ENCODE measurements around the gene FGF12. TPM values are rescaled to one million over a fixed set of nuclear protein-coding genes. Genes with fewer than 3 reads are reported as not detected.
"Not testable (repeated sequence)": the region's sequence is repeated elsewhere in the genome, so short reads cannot be mapped to it uniquely, and the experiment has no call there.

FGF12 gene
- 10 to 100 TPM in 1 of 12 donors, 1 to 10 TPM in 10, not detected in 1; 1.8 to 15.5 (median 2.8) TPM for polyA plus RNA-seq (ENCODE audit: insufficient read length in 12 of 12)
- long read RNA-seq, donor 1: 0 reads
- long read RNA-seq, donor 2, partial matches to known transcripts: 0 of 1 reads
- long read RNA-seq, donor 2, other reads (novel, unspliced or antisense): 0 of 1 reads
- long read RNA-seq, donor 3: 0 reads
- long read RNA-seq, donor 4: 0 reads
- long read RNA-seq, donor 5: 0 reads
- long read RNA-seq, donor 6, partial matches to known transcripts: 0 of 2 reads
- long read RNA-seq, donor 6, other reads (novel, unspliced or antisense): 0 of 2 reads
- long read RNA-seq, donor 7: 0 reads
- long read RNA-seq, donor 8: 0 reads
- long read RNA-seq, donor 9: 0 reads
- long read RNA-seq, donor 10: 0 reads
- long read RNA-seq, donor 11, partial matches to known transcripts: 0 of 2 reads
- long read RNA-seq, donor 11, other reads (novel, unspliced or antisense): 0 of 2 reads

DNA sequence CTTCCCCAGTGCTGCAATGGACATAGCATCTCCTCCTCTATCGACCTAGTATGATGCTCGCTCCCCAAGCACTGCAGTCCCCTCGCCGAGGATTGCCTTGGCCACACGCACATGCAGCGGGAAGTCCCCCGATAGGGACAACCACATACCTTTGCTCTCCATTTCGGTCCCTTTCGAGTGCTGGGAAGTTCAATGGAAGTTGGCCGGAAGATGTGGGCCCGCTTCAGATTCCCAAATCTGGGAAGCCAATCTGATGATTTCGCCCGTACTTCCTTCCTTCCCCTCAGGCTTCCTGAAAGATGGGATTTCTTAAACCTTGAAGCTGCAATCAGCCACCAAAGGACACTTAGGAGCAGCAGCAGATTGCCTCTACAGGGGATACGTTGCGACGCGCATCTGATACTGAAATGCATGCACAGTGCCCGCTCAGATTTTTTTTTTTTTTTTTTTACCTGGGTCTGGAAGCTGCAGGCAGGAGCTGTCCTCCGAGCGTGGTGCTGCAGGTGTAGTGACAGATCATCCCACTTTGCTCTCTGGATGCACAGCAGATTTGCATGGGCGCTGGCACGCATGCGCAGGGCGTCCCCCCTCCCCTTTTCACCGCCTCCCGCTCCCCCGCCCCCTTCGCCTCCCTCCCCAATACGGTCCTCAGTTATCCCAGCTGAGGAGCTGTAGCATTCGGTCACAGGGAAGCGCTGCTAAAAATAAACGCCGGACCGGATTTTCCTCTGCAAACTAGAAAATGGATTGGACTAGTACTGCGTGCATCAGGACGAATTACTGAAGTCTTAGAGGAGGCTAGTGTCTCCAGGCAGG is at the start of gene FGF12:
Gene FGF12 (minus strand): TSS at position 510 of the 816 bp plus-strand sequence.
- DNase-seq: peak; percentile 73

DNA sequence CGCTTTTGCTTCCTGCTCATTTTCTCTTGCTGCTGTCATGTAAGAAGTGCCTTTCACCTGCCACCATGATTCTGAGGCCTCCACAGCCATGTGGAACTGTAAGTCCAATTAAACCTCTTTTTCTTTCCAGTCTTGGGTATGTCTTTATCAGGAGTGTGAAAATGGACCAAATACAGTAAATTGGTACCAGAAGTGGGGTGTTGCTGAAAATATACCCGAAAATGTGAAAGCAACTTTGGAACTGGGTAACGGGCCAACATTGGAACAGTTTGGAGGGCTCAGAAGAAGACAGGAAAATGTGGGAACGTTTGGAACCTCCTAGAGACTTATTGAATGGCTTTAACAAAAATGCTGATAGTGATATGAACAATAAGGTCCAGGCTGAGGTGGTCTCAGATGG is 47.0 kb upstream of the FGF12 start:
- DNase-seq: not testable (repeated sequence)

DNA sequence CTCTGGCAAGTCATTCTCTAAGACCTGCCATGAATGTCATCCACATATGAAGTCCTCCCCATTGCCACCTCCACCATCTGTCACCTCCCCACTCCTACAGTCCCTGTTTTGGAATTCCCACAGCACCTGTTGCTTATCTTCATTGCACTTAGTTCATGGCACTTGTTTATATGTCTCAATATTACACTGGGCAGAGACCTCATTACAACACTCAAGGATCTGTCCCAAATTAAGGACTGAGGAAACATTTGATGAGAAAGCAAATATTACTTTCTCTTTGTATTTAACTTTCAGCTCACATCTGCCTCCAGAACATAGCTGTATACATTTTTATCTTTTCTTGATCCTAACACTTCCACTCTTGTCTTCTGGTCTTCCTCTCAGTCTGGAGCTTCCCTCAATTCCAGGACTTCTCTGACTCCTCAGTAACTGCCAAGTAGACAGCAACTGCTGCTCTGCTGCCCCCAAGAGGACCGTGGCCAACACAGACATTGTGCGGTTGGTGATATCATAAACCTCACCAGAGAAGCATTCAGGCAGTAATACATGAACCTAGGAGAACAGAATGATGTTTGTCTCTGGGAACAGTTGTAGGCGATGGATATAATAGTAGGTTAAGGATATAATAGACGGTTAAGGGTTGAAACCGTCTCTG is 45.0 kb upstream of the FGF12 start:
- no peak for DNase-seq

DNA sequence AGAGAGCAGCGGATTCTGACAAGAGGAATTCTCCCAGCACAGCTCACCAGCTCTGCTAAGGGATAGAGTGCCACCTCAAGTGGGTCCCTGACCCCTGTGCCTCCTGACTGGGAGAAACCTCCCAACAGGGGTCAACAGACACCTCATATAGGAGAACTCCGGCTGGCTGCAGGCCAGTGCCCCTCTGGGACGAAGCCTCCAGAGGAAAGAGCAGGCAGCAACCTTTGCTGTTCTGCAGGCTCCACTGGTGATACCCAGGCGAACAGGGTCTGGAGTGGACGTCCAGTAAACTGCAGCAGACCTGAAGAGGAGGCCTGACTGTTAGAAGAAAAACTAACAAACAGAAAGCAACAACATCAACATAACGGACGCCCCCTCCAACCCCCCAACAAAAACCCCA is 31.3 kb upstream of the FGF12 start:
- DNase-seq: no peak

DNA sequence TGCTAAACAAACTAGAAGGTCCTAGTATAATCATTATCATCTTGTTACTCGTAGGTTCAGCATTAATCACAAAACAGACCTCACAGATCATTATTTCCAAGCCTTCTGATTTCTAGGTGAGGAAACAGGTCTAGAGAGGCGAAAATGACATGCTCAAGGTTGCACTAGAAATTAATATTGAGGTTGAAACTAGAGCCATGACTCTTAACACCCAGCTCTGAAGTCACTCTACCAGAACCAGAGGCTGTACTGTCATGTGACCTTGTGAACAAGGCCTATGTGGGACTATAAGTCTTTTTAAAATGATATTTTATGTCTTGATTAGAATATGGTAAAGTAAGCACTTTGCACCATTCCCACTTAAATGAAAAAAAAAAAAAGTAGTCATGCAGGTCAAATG is 23.8 kb upstream of the FGF12 start:
- no peak for DNase-seq

DNA sequence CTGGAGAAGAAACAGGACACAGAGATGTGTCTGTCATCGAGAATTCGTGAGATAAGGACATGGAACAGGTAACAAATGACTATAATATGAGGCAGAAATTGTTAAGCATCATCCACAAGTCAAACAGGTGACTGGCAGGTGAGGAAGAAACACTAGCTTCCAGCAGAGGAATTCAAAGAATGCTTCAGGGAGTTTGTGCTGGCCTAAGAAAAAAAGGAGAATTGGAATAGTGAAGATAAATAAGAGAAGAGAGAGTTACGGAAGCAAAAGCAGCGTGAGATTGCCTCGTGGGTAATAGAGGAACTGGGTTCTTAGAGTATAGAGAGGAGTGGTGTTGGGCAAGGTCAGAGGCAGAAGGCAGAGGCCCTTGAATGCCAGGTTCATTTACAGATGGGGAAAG is 22.9 kb upstream of the FGF12 start:
- no peak for DNase-seq

DNA sequence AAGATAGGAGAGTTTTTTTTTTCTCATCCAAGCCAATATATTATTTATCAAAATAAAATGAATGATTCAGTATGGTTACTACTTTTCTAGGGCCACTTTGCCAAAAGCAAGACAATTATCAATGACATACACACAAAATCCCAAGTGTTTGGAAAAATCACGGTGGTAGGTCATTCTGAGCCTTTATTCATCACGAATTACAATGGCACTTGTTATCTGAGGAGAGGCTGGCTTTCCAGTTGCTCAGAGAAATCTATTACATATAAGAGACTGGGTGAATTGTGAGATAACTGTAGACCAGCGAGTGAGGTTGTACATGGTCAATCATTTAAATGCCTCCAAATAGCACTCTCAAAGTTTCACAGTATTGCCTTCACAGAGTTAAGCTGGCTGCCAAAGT is 20.4 kb upstream of the FGF12 start:
- no peak for DNase-seq

DNA sequence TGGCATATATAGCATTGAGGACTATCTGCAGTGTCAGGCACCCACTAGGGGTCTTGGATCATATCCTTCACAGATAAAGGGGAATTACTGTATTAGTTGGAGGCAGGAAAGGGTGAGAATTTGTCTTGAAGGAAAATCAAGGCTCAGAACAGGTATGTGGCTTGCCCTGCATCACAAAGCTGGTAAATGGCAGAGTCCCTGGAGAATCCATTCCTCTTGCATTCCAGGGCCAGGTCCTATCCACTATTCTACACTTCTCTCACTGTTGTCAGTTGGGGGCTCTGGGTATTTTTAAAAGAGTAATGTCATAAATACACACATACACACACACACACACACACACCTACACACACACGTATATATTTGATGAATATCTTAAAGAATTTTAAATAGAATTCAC is 19.8 kb upstream of the FGF12 start:
- DNase-seq: no peak

DNA sequence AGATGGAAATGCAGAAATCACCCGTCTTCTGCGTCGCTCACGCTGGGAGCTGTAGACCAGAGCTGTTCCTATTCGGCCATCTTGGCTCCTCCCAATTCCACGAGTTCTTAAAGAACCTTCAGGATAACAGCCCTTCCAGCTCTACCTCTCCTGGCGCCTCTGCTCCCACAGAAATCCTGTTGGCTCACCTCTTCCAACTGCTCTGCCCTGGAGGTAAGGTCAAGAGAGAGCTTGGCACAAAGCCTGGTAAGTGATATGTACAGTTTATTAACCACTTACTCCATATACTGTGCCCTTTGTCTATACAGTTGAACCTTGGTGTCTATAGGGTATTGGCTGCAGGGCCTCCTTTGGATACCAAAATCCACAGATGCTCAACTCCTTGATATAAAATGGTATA is 17.8 kb upstream of the FGF12 start:
- DNase-seq: no peak

DNA sequence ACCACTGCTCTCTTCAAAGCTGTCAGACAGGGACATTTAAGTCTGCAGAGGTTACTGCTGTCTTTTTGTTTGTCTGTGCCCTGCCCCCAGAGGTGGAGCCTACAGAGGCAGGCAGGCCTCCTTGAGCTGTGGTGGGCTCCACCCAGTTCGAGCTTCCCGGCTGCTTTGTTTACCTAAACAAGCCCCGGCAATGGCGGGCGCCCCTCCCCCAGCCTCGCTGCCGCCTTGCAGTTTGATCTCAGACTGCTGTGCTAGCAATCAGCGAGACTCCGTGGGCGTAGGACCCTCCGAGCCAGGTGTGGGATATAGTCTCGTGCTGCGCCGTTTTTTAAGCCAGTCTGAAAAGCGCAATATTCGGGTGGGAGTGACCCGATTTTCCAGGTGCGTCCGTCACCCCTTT is 17.3 kb upstream of the FGF12 start:
- not testable (repeated sequence) for DNase-seq

DNA sequence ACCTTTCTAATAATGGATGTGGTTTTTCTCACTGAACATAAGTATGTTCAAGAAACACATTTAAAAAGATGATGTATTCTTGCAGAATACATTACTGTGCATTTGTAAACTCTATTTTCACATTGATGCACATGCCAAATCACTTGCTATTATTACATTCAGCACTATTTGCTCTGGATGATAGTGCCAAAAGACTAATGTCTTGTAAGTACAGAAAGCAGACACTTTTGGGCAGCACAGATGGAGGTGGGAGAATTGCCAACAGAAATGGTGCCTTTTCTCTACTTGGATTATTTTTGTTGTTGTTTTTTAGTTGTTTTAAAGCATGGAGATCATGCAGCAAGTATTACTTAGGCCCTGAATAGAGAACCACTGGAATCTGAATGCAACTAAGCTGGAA is 10.2 kb upstream of the FGF12 start:
- no peak for DNase-seq

DNA sequence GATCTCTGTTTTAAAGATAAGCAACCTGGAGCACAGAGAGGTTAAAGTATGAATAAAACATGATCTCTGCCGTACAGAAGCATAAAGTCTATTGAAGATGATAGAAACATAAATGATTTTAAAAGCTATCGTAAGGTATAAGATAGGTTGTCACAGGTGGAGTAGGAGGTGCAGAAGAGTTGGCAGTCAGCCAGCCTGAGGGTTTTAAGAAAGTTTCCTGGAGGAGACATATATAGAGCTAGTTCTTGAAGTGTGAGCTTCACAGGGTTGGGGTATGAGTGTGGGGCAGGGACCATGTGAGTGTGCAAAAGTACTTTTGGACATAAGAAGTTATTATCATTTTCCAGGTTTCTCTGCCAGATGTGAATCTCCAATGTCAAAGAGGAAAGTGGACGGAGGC is 3.9 kb upstream of the FGF12 start:
- DNase-seq: no peak

DNA sequence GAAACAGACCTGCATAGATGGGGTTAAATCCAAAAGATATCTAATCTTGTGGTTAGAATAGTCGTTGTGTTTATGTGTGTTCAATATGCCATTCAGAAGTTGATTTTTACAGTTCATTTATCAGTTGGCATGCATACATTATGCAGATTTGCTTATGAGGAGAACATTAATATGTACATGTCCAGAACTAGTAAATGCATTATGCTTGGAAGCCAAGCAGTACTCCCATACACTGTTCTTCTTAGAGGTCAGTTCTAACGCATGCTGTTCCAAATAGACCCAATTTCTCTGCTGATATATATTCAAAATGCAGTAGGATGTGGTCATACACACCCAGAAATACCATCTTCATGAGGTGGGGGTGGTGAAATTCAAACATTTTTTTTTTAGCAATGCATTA is 956 bp downstream of the FGF12 start:
- no peak for DNase-seq

DNA sequence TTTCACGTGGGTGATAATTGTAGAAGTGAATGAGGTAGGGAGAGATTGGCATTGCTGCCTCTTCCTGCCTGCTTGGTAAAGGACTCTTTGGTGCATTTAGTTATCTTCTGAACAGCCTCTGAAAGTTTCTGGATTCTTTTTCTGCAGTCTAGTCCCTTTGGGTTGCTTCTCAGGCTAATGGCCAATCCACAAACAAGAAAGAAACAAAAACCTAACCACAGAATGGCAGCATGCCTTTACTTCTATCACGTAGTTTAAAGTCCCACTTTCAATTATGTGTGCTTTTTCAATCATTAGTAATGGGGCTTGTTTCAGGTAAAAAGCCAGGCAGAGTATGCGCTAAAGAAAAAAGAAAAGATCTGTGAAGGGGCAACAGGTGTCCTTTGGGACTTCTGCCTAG is 7.4 kb downstream of the FGF12 start:
- no peak for DNase-seq

DNA sequence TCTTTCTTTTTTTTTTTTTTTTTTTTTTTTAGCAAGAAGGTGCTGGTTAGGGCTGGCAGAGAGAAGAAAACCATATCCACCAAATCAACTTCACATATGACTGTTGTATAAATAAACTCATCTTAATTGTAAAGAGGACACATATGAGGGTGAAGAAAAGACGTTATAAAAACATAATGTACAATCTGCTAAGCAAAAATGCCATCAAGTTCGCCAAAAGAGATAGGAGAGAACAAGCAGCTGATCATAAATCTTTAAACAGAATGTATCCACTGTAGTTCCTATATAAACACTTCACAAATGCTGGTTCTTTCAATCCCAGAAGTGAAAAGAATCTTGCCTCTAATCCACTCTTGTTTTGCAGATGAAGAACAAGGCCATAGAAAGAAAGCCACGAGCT is 9.2 kb downstream of the FGF12 start:
- DNase-seq: no peak

DNA sequence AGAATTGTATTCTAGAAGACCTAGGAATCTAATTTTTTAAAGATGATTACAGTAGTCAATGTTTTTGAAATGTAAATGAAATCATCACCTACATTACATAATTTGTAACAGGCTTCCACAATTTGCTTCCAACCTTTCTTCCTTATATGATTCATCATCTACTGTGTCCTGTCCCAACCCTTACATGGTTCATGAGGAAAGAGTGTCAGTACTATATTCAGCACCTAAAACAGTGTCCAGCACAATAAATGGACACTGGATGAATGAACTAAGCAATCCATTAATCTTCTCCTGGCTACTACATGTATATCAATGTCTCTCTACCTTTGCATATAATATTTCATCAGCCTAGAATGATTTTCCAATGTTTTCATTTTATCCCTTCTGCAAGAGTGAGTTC is 12.2 kb downstream of the FGF12 start:
- DNase-seq: no peak

DNA sequence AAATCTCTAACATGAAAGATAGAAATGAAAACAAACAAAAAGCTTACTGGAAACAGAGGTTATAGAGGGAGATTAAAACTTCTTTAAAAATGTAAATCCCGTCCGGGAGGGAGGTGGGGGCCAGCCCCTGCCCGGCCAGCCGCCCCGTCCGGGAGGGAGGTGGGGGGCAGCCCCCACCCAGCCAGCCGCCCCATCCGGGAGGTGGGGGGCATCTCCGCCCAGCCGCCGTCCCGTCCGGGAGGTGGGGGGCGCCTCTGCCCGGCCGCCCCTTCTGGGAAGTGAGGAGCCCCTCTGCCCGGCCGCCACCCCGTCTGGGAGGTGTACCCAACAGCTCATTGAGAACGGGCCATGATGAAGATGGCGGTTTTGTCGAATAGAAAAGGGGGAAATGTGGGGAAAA is 16.2 kb downstream of the FGF12 start:
- DNase-seq: not testable (repeated sequence)

DNA sequence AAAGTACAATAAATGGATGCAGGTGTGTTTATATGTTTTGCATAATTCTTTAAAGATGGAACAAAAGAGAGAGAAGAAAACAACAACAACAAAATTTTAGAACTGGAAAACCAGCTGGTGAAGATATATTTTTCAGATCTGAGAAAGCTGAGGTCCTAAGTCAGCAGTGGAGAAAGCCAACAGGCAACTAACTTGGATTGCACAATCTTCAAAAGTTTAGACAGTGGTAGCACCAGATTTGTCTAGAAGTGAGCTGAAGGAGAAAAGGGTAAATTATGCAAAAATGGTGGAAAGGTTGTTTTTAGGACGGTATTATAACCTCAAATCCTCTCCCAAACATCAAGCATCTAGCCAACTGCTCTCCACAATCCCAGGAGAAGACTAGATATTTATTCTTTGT is 17.0 kb downstream of the FGF12 start:
- no peak for DNase-seq

DNA sequence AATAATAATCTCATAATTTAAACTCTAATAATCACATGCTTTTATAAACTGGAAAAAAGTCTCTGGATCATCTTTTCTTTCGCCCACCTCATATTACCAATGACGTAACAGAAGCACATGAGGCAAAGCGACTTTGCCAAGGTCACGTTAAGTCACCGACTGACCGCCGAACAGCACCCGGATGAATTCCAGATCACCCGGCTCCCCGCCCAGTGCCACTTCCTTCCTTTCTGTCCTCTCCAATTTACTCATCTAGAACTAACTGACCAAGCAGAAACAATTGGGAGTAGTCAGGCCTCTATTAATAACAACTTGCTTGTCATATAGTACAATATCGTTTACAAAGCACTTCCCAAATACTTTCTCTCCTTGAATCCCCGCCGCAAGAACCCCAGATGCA is 21.1 kb downstream of the FGF12 start:
- no peak for DNase-seq

DNA sequence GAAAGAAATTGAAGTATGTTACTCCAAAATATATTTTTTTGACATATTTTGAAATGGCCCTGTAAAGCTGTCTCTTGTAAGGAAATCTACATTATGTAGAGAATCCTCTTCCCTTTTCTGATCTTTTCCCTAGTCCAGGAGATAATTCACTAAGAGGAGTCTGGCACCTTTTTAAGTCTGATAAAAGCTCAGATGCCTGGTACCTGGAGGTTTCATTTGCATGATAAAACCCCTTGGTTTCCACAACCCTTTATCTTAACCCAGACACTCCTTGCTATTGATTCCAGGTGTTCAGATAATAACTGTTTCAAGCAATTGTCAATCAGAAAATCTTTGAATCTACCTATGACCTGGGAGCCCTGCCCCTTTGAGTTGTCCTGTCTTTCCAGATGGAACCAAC is 26.5 kb downstream of the FGF12 start:
- no peak for DNase-seq

DNA sequence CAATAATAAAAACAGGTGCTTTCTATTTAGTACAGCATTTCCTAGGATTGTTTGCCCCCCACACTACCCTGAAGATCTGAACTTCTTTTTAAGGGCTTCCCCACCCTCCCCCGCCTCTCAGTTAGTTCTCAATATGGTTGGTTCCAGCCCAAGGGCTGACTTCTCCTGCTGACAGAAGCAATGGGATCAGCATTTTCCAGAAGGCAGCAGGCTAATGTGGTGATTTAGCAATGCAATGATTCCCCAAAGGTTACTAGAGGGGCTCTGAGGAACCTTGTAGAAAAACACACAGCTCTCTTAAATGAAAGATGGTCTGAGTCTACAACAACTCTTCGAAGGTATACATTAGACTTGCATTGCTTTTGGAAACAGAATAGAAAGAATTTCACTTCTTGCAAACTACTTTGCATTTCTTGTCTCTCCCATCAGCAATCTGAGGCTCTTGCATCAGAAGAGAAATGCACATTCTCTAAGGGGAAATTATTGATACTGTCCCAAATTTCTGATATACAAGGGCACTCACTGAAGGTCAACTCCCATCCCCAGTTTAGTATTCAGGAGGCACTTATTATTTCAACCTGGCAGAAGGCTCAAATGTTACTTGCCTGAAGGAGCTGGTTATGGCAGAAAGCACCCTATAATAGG is 30.3 kb downstream of the FGF12 start:
- no peak for DNase-seq

DNA sequence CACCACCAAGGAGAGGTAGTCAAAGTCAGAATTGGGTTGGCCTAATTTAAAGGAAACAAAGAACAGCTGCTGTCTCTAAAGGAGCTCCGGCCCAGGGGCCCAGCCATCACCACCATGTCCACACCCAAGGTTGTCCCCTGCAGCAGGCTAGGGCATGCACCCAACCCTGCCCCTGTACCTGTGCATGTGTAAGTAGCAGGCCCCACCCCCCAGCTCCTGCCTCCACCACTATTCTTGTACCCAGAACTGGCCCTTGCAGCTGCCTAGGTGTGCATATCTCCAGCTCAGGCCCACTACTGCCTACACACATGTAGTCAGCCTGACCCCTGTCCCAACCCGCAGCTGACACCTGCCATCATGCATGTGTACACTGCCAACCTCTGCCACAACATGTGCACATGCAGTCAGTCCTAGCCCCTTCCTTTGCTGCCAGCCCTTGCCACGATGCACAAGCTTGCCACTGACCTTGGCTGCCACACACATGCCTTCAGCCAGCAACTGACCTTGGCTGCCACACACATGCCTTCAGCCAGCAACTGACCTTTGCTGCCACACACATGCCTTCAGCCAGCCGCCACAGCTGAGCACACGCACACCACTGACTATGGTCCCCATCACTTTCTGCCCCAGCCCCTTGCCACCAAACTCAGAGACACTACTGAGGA is 39.7 kb downstream of the FGF12 start:
- no peak for DNase-seq
